Adrenal gland (tissue), 12 donors: ENCODE results near the gene L2HGDH. TPM values are rescaled to one million over a fixed set of nuclear protein-coding genes. Genes with fewer than 3 reads are reported as not detected.
"Not testable (repeated sequence)": the region's sequence is repeated elsewhere in the genome, so short reads cannot be mapped to it uniquely, and the experiment has no call there.

Experiments used
- DNase-seq, 7 donors: peaks; one replicate each; pipeline ENCODE4 v3.0.0-alpha.2; 2019 to 2020
- H3K27ac ChIP-seq, 5 donors: fragments of 200-600 bp; sonication (generic) in 4 of 5; 1 replicate in 3 of 5; 2 replicates in 2 of 5; pipeline versions ENCODE4 v1.5.1 to v1.8.0; 2016 to 2020; ENCODE audit warnings: mild to moderate bottlenecking in 1 of 5
- H3K27me3 ChIP-seq: fragments of 200-600 bp; 2 replicates; pipeline ENCODE4 v1.8.0; 2021
- H3K36me3 ChIP-seq, 2 donors: fragments of 200-600 bp; replicated peaks in 1 of 2; 1 replicate in 1 of 2; 2 replicates in 1 of 2; pipeline versions ENCODE4 v1.5.1 to v1.8.0; 2018 to 2022
- H3K4me1 ChIP-seq, 2 donors: fragments of 200-600 bp; replicated peaks in 1 of 2; 1 replicate in 1 of 2; 2 replicates in 1 of 2; pipeline versions ENCODE4 v1.5.1 to v1.8.0; 2018 to 2021
- H3K4me3 ChIP-seq, 4 donors: fragments of 200-600 bp; sonication (generic) in 3 of 4; one replicate each; pipeline ENCODE4 v1.5.1; 2016 to 2018
- H3K9me3 ChIP-seq, 3 donors: fragments of 200-600 bp; sonication (generic) in 1 of 3; replicated peaks in 1 of 3; 1 replicate in 2 of 3; 2 replicates in 1 of 3; pipeline versions ENCODE4 v1.5.1 to v1.8.0; 2016 to 2021
- POLR2A ChIP-seq, 2 donors: fragments of 450-650 bp; IDR thresholded peaks; one replicate each; pipeline ENCODE4 v1.6.1; 2017; ENCODE audit warnings: antibody characterized with exemption in 2 of 2, mild to moderate bottlenecking in 2 of 2, moderate library complexity in 1 of 2
- WGBS, 4 donors: extraction: QIAGEN DNeasy Blood & Tissue Kit in 2 of 4; methylation state at CpG; one replicate each; pipeline versions ENCODE4 v1.1.5 to v1.1.7; 2013 to 2017; 5-methylcytosine and 5-hydroxymethylcytosine counted together
- intact Hi-C, 2 donors: fragments of 100-400 bp; cut with DNase I; formaldehyde crosslinking; loops; one replicate each; pipeline versions ENCODE4 v1.14.1 to v1.15.0; 2022 to 2023
- polyA plus RNA-seq, 3 donors: library from polyadenylated mRNA; stranded (reverse); fragments of 200-250 nt in 2 of 3; fragments of 350-450 nt in 1 of 3; fragmentation: Illumina TruSeq in 1 of 3; extraction: RNeasy Lipid Tissue Mini Kit (QIAGEN cat#74804) in 1 of 3; gene quantifications; one replicate each; pipeline ENCODE4 v1.2.3, GENCODE V29; 2013 to 2014
- total RNA-seq, 9 donors: library from RNA; depleted of rRNA in 4 of 9; stranded (reverse); fragments of >200 nt in 4 of 9; fragments of 120-200 nt in 1 of 9; fragmentation: NEBNext Ultra II Directional in 1 of 9; extraction: Animal tissue kit (Norgen Biotek cat#: 25700) in 1 of 9; gene quantifications; one replicate each; pipeline versions ENCODE4 v1.1.0 to v1.2.4, GENCODE V29; 2013 to 2023
- TF ChIP-seq, protein P1 (sequence below), 6 experiments: fragments of 450-650 bp in 4 of 6; fragments of 200-600 bp in 2 of 6; sonication (generic) in 1 of 6; IDR thresholded peaks; 1 replicate in 5 of 6; 2 replicates in 1 of 6; pipeline versions ENCODE4 v1.5.1 to v1.8.0; 2016 to 2021; ENCODE audit warnings: antibody characterized with exemption in 6 of 6, mild to moderate bottlenecking in 2 of 6, moderate library complexity in 1 of 6
- donor health status: healthy with polysubstance abuse.
- donor health status: Bipolar disorder and iron deficiency.
- donor health status: DM: yes; HTN: yes; CAD: no.
- donor health status: DM: no; HTN: no; CAD: no.
- donor health status: DM: no; HTN: no; CAD: no.
- donor health status: DM: yes; HTN: yes; CAD: no.

Gene L2HGDH
- total and polyA plus RNA-seq, 12 donors: 1.2 to 8.9 (median 4.8) TPM

- TF ChIP-seq, protein P1, sequence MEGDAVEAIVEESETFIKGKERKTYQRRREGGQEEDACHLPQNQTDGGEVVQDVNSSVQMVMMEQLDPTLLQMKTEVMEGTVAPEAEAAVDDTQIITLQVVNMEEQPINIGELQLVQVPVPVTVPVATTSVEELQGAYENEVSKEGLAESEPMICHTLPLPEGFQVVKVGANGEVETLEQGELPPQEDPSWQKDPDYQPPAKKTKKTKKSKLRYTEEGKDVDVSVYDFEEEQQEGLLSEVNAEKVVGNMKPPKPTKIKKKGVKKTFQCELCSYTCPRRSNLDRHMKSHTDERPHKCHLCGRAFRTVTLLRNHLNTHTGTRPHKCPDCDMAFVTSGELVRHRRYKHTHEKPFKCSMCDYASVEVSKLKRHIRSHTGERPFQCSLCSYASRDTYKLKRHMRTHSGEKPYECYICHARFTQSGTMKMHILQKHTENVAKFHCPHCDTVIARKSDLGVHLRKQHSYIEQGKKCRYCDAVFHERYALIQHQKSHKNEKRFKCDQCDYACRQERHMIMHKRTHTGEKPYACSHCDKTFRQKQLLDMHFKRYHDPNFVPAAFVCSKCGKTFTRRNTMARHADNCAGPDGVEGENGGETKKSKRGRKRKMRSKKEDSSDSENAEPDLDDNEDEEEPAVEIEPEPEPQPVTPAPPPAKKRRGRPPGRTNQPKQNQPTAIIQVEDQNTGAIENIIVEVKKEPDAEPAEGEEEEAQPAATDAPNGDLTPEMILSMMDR (IDR thresholded peaks at IDR 0.05): no peak
- no peak for TF ChIP-seq POLR2A (IDR thresholded peaks at IDR 0.05)
- no peaks in the 10 kb centered on the region for H3K36me3 ChIP-seq
- no peaks in the 10 kb centered on the region for H3K9me3 ChIP-seq
- DNase-seq: no peak
- intact Hi-C loops: loop anchor here in 1 of 2 donors (5.0 kb wide), 1 partner anchor 33 kb away; no protein-coding TSS in a partner anchor
- WGBS, 4 donors: 87 to 99% (median 90%) methylated on average over 5 of the region's 5 CpGs
- no peaks in the 10 kb centered on the region for H3K27me3 ChIP-seq
- peaks cover 14% of the 10 kb centered on the region in 2 donors for H3K4me1 ChIP-seq
- no peak overlapping the region for H3K4me3 ChIP-seq
- no peak overlapping the region for H3K27ac ChIP-seq
These were observed 47.6 kb upstream of the L2HGDH start for GRCh38 chr14:50359631-50360030.

DNA sequence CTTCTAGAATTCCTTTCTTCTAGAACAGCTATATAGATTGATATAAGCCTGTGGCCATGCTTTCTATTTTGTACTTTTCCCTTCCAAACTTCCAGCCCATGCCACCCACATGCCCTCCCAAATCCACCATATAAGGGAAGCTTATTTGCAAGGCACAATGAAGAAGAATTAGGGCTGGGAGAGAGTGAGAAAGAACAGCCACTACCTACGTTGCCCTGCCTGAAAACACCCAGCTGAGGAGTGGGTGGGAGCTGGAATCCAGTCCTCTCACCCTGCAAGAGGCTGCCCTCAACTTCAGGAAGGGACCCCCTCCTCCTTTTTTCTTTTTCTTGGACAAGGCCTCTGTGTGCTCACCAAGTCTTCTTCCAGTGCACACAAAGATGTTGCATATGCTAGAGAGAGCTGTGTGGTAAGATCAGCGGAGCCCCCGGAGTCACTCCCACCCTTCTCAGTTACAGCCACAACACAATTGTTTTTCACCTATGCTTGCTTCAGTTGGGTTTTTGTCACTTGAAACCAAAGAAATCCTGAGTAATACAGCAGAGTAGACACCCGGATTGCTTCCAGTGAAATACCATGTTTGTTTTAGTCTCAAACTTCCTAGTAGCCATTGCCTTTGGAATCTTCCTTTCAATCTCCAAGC lies 45.8 kb upstream of the L2HGDH start:
- DNase-seq: no peak
- intact Hi-C loops: loop anchor here in 1 of 2 donors (5.0 kb wide), 1 partner anchor 34 kb away; no protein-coding TSS in a partner anchor
- Histone ChIP-seq H3K27me3 (no peaks in the 10 kb centered on the region), H3K27ac (no peak overlapping the region), H3K4me3 (no peak overlapping the region), H3K4me1 (peaks cover 0 to 1% of the 10 kb centered on the region in 2 donors), H3K9me3 (no peaks in the 10 kb centered on the region), H3K36me3 (no peaks in the 10 kb centered on the region)
- 93 to 99% (median 96%) methylated on average over 4 of the region's 4 CpGs for WGBS, 4 donors
- no peak for TF ChIP-seq POLR2A (IDR thresholded peaks at IDR 0.05)
- TF ChIP-seq, protein P1 (IDR thresholded peaks at IDR 0.05): no peak

DNA sequence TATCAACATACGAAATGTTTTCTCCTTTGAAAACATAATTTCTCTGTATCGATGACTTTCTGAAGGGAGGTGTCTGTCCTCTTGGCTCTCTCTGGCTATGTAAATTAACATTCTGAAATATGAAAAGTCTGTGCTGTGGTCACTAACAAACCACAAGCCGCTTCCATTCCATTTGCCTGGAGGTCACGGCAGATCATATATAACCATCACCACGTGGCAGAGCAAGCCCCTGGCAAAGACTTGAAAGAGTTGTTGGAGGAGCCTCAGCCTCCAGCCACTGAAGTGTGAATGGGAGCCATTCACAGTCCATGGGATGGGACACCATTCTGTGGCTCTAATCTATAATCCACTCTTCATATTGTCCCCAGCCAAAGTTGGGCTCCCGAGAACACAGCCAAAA lies 45.1 kb upstream of the L2HGDH start:
- no peaks in the 10 kb centered on the region for H3K4me1 ChIP-seq
- no peaks in the 10 kb centered on the region for H3K36me3 ChIP-seq
- no peak overlapping the region for H3K27ac ChIP-seq
- DNase-seq: no peak
- intact Hi-C loops: loop anchor here in 1 of 2 donors (5.0 kb wide), 1 partner anchor 35 kb away; no protein-coding TSS in a partner anchor
- no peaks in the 10 kb centered on the region for H3K9me3 ChIP-seq
- no peak overlapping the region for H3K4me3 ChIP-seq
- TF ChIP-seq, protein P1 (IDR thresholded peaks at IDR 0.05): no peak
- TF ChIP-seq POLR2A (IDR thresholded peaks at IDR 0.05): no peak
- 66 to 84% (median 74%) methylated on average over 6 of the region's 6 CpGs for WGBS, 4 donors
- no peaks in the 10 kb centered on the region for H3K27me3 ChIP-seq

GRCh38 chr14:50356283-50356682 lies 44.3 kb upstream of the L2HGDH start:
- not testable (repeated sequence) for H3K4me1 ChIP-seq, DNase-seq, H3K36me3 ChIP-seq, H3K4me3 ChIP-seq, H3K27me3 ChIP-seq, H3K27ac ChIP-seq, H3K9me3 ChIP-seq
- intact Hi-C loops: loop anchor here in 1 of 2 donors (5.0 kb wide), 1 partner anchor 36 kb away; no protein-coding TSS in a partner anchor
- WGBS, 4 donors: 88 to 91% (median 89%) methylated on average over 3 of the region's 3 CpGs

GRCh38 chr14:50355692-50356091 lies 43.7 kb upstream of the L2HGDH start:
- H3K27ac ChIP-seq: no peak overlapping the region
- 87 to 100% (median 94%) methylated on average over 1 of the region's 1 CpG for WGBS, 4 donors
- H3K36me3 ChIP-seq: no peaks in the 10 kb centered on the region
- no peaks in the 10 kb centered on the region for H3K27me3 ChIP-seq
- H3K9me3 ChIP-seq: no peaks in the 10 kb centered on the region
- TF ChIP-seq POLR2A (IDR thresholded peaks at IDR 0.05): no peak
- TF ChIP-seq, protein P1 (IDR thresholded peaks at IDR 0.05): no peak
- no peak overlapping the region for H3K4me3 ChIP-seq
- intact Hi-C loops: loop anchor here in 1 of 2 donors (5.0 kb wide), 1 partner anchor 37 kb away; no protein-coding TSS in a partner anchor
- no peak for DNase-seq
- no peaks in the 10 kb centered on the region for H3K4me1 ChIP-seq
